Gastrocnemius medialis (tissue), 4 donors: ENCODE results near the gene SELENOK. TPM values are rescaled to one million over a fixed set of nuclear protein-coding genes. Genes with fewer than 3 reads are reported as not detected.

ENCODE experiments used
- ATAC-seq, 2 donors: fragments of 150-250 bp; one replicate each; pipeline ENCODE4 v1.9.1; 2016
- DNase-seq, 2 donors: peaks; one replicate each; pipeline ENCODE4 v3.0.0-alpha.2; 2019
- H3K27ac ChIP-seq, 4 donors: fragments of 200-600 bp; sonication (generic); 1 replicate in 1 of 4; 2 replicates in 3 of 4; pipeline ENCODE4 v1.5.1; 2016 to 2018; ENCODE audit warnings: mild to moderate bottlenecking in 2 of 4, moderate library complexity in 1 of 4
- H3K27me3 ChIP-seq, 3 donors: fragments of 200-600 bp; sonication (generic) in 2 of 3; 1 replicate in 1 of 3; 2 replicates in 2 of 3; pipeline versions ENCODE4 v1.5.1 to v1.6.0; 2016 to 2019; ENCODE audit warnings: mild to moderate bottlenecking in 1 of 3, moderate library complexity in 1 of 3
- H3K36me3 ChIP-seq, 2 donors: fragments of 200-600 bp; sonication (generic) in 1 of 2; one replicate each; pipeline ENCODE4 v1.5.1; 2017 to 2018
- H3K4me1 ChIP-seq, 2 donors: fragments of 200-600 bp; sonication (generic) in 1 of 2; one replicate each; pipeline ENCODE4 v1.5.1; 2016 to 2017; ENCODE audit warnings: mild to moderate bottlenecking in 2 of 2
- H3K4me3 ChIP-seq, 4 donors: fragments of 200-600 bp; sonication (generic) in 3 of 4; 1 replicate in 1 of 4; 2 replicates in 3 of 4; pipeline ENCODE4 v1.5.1; 2016 to 2019; ENCODE audit warnings: mild to moderate bottlenecking in 2 of 4
- H3K9me3 ChIP-seq, 3 donors: fragments of 200-600 bp; sonication (generic) in 2 of 3; 1 replicate in 1 of 3; 2 replicates in 2 of 3; pipeline ENCODE4 v1.5.1; 2016 to 2019
- POLR2A ChIP-seq, 2 donors: fragments of 450-650 bp; IDR thresholded peaks; one replicate each; pipeline ENCODE4 v1.6.1; 2017; ENCODE audit warnings: antibody characterized with exemption in 2 of 2, mild to moderate bottlenecking in 2 of 2, moderate library complexity in 2 of 2
- in situ Hi-C, 4 donors: fragments of 200-750 bp; cut with MboI; loops; one replicate each; pipeline versions ENCODE4 v1.15.0 to v1.8.0; 2017; ENCODE audit warnings: low sequenced_read_pairs in 4 of 4
- intact Hi-C: fragments of 100-400 bp; cut with DNase I; formaldehyde crosslinking; loops from one replicate; pipeline ENCODE4 v1.15.1; 2023; ENCODE audit warnings: low total_unique reads
- total RNA-seq, 4 donors: library from RNA; depleted of rRNA; stranded (reverse); fragments of >200 nt; gene quantifications; one replicate each; pipeline versions ENCODE4 v1.1.0 to v1.2.3, GENCODE V29; 2016
- TF ChIP-seq, protein P1 (sequence below), 5 experiments: fragments of 450-650 bp in 3 of 5; fragments of 200-600 bp in 2 of 5; sonication (generic) in 2 of 5; IDR thresholded peaks in 4 of 5; conservative IDR thresholded peaks in 1 of 5; 1 replicate in 4 of 5; 2 replicates in 1 of 5; pipeline ENCODE4 v1.5.1; 2016 to 2019; ENCODE audit warnings: antibody characterized with exemption in 5 of 5, mild to moderate bottlenecking in 3 of 5, moderate library complexity in 3 of 5

The SELENOK gene
- total RNA-seq, 4 donors from 2014 or later = 73.1 to 95.4 (median 80.8) TPM

GRCh38 chr3:53888232-53888631, 3.4 kb downstream of the SELENOK start:
- TF ChIP-seq, protein P1, sequence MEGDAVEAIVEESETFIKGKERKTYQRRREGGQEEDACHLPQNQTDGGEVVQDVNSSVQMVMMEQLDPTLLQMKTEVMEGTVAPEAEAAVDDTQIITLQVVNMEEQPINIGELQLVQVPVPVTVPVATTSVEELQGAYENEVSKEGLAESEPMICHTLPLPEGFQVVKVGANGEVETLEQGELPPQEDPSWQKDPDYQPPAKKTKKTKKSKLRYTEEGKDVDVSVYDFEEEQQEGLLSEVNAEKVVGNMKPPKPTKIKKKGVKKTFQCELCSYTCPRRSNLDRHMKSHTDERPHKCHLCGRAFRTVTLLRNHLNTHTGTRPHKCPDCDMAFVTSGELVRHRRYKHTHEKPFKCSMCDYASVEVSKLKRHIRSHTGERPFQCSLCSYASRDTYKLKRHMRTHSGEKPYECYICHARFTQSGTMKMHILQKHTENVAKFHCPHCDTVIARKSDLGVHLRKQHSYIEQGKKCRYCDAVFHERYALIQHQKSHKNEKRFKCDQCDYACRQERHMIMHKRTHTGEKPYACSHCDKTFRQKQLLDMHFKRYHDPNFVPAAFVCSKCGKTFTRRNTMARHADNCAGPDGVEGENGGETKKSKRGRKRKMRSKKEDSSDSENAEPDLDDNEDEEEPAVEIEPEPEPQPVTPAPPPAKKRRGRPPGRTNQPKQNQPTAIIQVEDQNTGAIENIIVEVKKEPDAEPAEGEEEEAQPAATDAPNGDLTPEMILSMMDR (IDR thresholded peaks at IDR 0.05 in 4 of 5, conservative IDR thresholded peaks at IDR 0.05 in 1 of 5) = no peak
- TF ChIP-seq POLR2A (IDR thresholded peaks at IDR 0.05) = no peak
- Histone ChIP-seq H3K4me1 (peaks cover 14 to 22% of the 10 kb centered on the region in 2 donors), H3K27ac (no peak overlapping the region), H3K4me3 (no peak overlapping the region), H3K27me3 (no peaks in the 10 kb centered on the region), H3K36me3 (peaks cover 0 to 48% of the 10 kb centered on the region in 2 donors), H3K9me3 (no peaks in the 10 kb centered on the region)
- ATAC-seq (no peak), DNase-seq (no peak)
- intact Hi-C loops (no loop called here), in situ Hi-C loops (loop anchor here in 1 of 4 donors (25.0 kb wide), 1 partner anchor 551 kb away; the partner anchor contains the start of gene DCP1A)

DNA sequence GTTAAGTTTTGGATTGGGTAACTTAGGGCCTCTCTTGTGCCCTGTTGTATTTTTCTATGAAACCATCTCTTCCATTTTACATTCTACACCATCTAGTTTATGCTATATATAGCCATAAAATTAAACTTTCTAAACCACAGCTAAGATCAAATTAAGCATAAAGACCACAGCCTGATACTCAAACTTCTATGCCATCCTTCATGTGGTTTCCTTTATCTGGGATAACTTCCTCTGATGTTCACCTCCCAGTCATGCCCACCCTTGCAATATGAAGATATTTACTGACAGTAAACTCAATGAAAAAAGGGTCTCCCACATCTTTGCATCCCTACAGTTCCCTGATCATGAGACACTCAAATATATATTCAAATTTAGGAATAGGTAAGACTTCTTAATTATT, 4.2 kb downstream of the SELENOK start:
- TF ChIP-seq, protein P1 (IDR thresholded peaks at IDR 0.05 in 4 of 5, conservative IDR thresholded peaks at IDR 0.05 in 1 of 5) = no peak
- TF ChIP-seq POLR2A (IDR thresholded peaks at IDR 0.05) = no peak
- DNase-seq (no peak), ATAC-seq (no peak)
- peaks cover 0 to 48% of the 10 kb centered on the region in 2 donors for H3K36me3 ChIP-seq
- in situ Hi-C loops = loop anchor here in 1 of 4 donors (25.0 kb wide), 1 partner anchor 550 kb away; the partner anchor contains the start of gene DCP1A
- no peaks in the 10 kb centered on the region for H3K9me3 ChIP-seq
- H3K27ac ChIP-seq = no peak overlapping the region
- intact Hi-C loops = no loop called here
- no peak overlapping the region for H3K4me3 ChIP-seq
- peaks cover 14 to 22% of the 10 kb centered on the region in 2 donors for H3K4me1 ChIP-seq
- no peaks in the 10 kb centered on the region for H3K27me3 ChIP-seq

- Histone ChIP-seq H3K4me3 (no peak overlapping the region), H3K4me1 (peaks cover 18 to 26% of the 10 kb centered on the region in 2 donors), H3K27me3 (no peaks in the 10 kb centered on the region), H3K9me3 (no peaks in the 10 kb centered on the region), H3K36me3 (peaks cover 0 to 48% of the 10 kb centered on the region in 2 donors), H3K27ac (no peak overlapping the region)
- TF ChIP-seq POLR2A (IDR thresholded peaks at IDR 0.05) = no peak
- TF ChIP-seq, protein P1 (IDR thresholded peaks at IDR 0.05 in 4 of 5, conservative IDR thresholded peaks at IDR 0.05 in 1 of 5) = no peak
- DNase-seq = no peak
- intact Hi-C loops = no loop called here
- in situ Hi-C loops = loop anchor here in 1 of 4 donors (25.0 kb wide), 1 partner anchor 548 kb away; the partner anchor contains the start of gene DCP1A
- ATAC-seq = no peak
Observed at GRCh38 chr3:53885239-53885638, 6.4 kb downstream of the SELENOK start.

- Histone ChIP-seq H3K36me3 (peaks cover 0 to 51% of the 10 kb centered on the region in 2 donors), H3K27me3 (no peaks in the 10 kb centered on the region), H3K27ac (no peak overlapping the region), H3K4me1 (peaks cover 13 to 23% of the 10 kb centered on the region in 2 donors), H3K9me3 (no peaks in the 10 kb centered on the region), H3K4me3 (no peak overlapping the region)
- intact Hi-C loops (no loop called here), in situ Hi-C loops (loop anchor here in 1 of 4 donors (25.0 kb wide), 1 partner anchor 547 kb away; the partner anchor contains the start of gene DCP1A)
- DNase-seq = no peak
- TF ChIP-seq, protein P1 (IDR thresholded peaks at IDR 0.05 in 4 of 5, conservative IDR thresholded peaks at IDR 0.05 in 1 of 5) = no peak
- ATAC-seq = no peak
Observed at GRCh38 chr3:53884623-53885022, 7.0 kb downstream of the SELENOK start.
